Adrenal gland (tissue), 5 donors: ENCODE data around the gene ASB18.

Experiments used
- POLR2A ChIP-seq, 2 donors: fragments of 450-650 bp; IDR thresholded peaks; one replicate each; pipeline ENCODE4 v1.6.1; 2017; ENCODE audit warnings: antibody characterized with exemption in 2 of 2, mild to moderate bottlenecking in 2 of 2, moderate library complexity in 1 of 2
- TF ChIP-seq, protein P1 (sequence below), 6 experiments: fragments of 450-650 bp in 4 of 6; fragments of 200-600 bp in 2 of 6; sonication (generic) in 1 of 6; IDR thresholded peaks; 1 replicate in 5 of 6; 2 replicates in 1 of 6; pipeline versions ENCODE4 v1.5.1 to v1.8.0; 2016 to 2021; ENCODE audit warnings: antibody characterized with exemption in 6 of 6, mild to moderate bottlenecking in 2 of 6, moderate library complexity in 1 of 6
- donor health status: DM: no; HTN: no; CAD: no.

DNA sequence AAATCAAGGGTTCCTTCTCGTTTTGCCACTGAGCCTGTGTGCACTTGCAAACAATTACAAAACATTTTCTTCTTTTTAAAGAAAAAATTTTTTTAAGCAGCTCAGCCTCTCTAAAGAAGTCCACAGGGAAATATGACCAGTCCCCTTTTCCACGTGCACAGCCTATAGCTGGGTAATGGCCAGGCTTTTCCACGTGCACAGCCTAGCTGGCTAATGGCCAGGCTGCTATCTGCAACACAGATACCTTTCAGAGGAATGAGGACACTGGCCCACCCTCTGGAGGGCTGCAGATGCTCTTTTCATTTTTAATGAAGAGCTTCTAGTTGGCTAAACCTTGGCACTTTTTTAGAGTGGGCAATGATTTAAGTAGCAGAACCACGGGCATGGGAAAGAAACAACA, 46.3 kb downstream of the ASB18 start:
- TF ChIP-seq, protein P1, sequence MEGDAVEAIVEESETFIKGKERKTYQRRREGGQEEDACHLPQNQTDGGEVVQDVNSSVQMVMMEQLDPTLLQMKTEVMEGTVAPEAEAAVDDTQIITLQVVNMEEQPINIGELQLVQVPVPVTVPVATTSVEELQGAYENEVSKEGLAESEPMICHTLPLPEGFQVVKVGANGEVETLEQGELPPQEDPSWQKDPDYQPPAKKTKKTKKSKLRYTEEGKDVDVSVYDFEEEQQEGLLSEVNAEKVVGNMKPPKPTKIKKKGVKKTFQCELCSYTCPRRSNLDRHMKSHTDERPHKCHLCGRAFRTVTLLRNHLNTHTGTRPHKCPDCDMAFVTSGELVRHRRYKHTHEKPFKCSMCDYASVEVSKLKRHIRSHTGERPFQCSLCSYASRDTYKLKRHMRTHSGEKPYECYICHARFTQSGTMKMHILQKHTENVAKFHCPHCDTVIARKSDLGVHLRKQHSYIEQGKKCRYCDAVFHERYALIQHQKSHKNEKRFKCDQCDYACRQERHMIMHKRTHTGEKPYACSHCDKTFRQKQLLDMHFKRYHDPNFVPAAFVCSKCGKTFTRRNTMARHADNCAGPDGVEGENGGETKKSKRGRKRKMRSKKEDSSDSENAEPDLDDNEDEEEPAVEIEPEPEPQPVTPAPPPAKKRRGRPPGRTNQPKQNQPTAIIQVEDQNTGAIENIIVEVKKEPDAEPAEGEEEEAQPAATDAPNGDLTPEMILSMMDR (IDR thresholded peaks at IDR 0.05), result no peak
- TF ChIP-seq POLR2A (IDR thresholded peaks at IDR 0.05), result no peak
